HUES6 (cell line): Measurements from ENCODE around the gene NMB.

Experiments used
- H3K27ac ChIP-seq: 2 replicates; pipeline ENCODE4 v1.7.0; 2013; ENCODE audit warnings: low read depth, mild to moderate bottlenecking, low read length, inconsistent platforms
- H3K27me3 ChIP-seq: 2 replicates; pipeline ENCODE4 v1.6.1; 2013; ENCODE audit warnings: low read length; ENCODE audit not compliant: control insufficient read depth, insufficient read depth
- H3K36me3 ChIP-seq: 2 replicates; pipeline ENCODE4 v1.6.1; 2013; ENCODE audit warnings: low read length; ENCODE audit not compliant: control insufficient read depth, insufficient read depth
- H3K4me1 ChIP-seq: 2 replicates; pipeline ENCODE4 v1.6.1; 2013; ENCODE audit warnings: low read length; ENCODE audit not compliant: control insufficient read depth, insufficient read depth
- H3K4me3 ChIP-seq: 2 replicates; pipeline ENCODE4 v1.5.1; 2013; ENCODE audit warnings: low read depth, low read length
- H3K9ac ChIP-seq: one replicate; pipeline ENCODE4 v1.6.1; 2013; ENCODE audit warnings: mild to moderate bottlenecking, low read length
- H3K9me3 ChIP-seq: 2 replicates; pipeline ENCODE4 v1.6.1; 2013; ENCODE audit warnings: low read depth, low read length; ENCODE audit not compliant: control insufficient read depth, insufficient read depth

Gene NMB

GRCh38 chr15:84684092-84684491 lies 26.1 kb upstream of the NMB start:
- peaks cover 77% of the 10 kb centered on the region for H3K36me3 ChIP-seq

GRCh38 chr15:84681831-84682230 lies 23.8 kb upstream of the NMB start:
- Histone ChIP-seq H3K36me3 (peaks cover 76% of the 10 kb centered on the region), H3K27ac (no peak overlapping the region), H3K4me1 (no peaks in the 10 kb centered on the region), H3K4me3 (no peak overlapping the region), H3K27me3 (no peaks in the 10 kb centered on the region), H3K9me3 (no peaks in the 10 kb centered on the region), H3K9ac (no peak overlapping the region)

More at GRCh38 chr15:84684092-84684491, 26.1 kb upstream of the NMB start:
- H3K4me3 ChIP-seq = no peak overlapping the region
- no peak overlapping the region for H3K27ac ChIP-seq
- H3K27me3 ChIP-seq = no peaks in the 10 kb centered on the region
- no peak overlapping the region for H3K9ac ChIP-seq
- no peaks in the 10 kb centered on the region for H3K9me3 ChIP-seq
- no peaks in the 10 kb centered on the region for H3K4me1 ChIP-seq

DNA sequence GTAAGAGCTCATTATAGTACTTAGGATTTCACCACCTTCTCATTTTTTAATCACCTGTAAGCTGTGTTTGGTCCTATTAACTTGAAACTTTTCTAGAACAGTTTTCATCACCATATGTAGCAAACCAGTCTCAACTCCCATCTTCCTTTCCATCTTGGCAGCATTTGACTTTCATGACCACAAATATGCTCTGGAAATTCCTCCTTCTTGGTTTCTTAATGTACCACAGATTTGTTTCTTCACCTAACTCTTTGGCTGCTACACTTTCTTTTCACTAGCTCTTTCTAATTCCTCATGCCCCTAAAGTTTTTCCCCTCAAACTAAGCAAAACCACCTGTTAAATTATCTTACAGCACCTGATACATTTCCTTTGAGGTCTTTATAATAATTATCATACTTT lies 13.2 kb upstream of the NMB start:
- Histone ChIP-seq H3K9ac (no peak overlapping the region), H3K36me3 (peaks cover 79% of the 10 kb centered on the region), H3K27me3 (no peaks in the 10 kb centered on the region), H3K9me3 (no peaks in the 10 kb centered on the region), H3K4me1 (no peaks in the 10 kb centered on the region), H3K27ac (no peak overlapping the region), H3K4me3 (no peak overlapping the region)

DNA sequence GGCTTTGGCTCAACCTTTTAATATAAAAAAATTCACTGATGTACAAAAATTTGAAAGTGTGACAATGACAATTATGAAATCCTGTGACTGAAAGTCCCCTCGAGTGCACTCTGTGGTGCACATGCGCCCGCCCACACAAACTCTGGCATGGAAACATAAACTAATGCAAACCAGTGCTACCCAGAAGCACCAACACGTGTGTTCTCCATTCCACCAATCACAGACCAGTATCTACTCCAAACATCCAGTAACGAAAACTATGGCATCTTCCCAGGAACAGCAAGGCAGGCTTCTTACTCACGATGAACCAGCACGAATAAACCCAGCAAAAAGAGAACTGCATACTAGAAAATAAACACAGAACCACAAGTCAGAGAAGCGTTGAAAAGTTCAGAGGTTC lies 11.7 kb upstream of the NMB start:
- H3K4me3 ChIP-seq = no peak overlapping the region
- peaks cover 81% of the 10 kb centered on the region for H3K36me3 ChIP-seq
- no peaks in the 10 kb centered on the region for H3K27me3 ChIP-seq
- H3K4me1 ChIP-seq = no peaks in the 10 kb centered on the region
- no peak overlapping the region for H3K9ac ChIP-seq
- no peak overlapping the region for H3K27ac ChIP-seq
- no peaks in the 10 kb centered on the region for H3K9me3 ChIP-seq

DNA sequence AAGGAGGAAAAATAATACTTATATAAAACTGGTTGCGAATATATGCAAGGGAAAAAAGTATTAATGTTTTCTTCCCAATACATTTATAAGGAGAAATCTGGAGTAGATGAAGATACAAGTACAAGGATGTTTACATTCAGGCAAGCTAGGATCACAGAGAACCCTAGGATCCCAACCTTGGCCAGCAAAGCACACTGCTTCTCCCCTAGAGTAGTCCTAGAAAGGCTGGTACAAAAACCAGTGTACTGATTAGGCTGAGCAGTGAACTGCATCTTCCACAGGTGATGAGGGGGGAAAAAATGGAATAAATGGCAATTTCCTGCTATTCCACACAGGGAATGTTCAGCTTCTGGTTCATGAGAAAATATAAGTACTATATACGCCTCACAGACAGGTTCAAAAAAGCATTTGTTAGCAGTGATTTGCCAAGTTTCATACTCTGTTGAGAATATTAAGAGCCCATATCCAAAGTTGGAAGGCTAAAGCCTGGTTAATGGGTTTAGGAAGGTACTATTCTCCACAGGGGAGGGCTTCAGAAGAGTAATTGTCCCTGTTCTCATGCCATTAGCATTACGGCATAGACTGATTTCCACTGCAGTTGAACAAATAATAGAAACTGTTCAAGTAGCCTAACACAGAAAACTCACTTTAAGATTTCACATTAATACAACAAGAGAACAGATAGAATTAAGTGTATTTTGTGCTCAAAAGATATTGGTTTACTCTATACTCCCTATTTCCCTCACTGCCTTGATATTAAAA lies 10.4 kb upstream of the NMB start:
- Histone ChIP-seq H3K27ac (no peak overlapping the region), H3K9me3 (no peaks in the 10 kb centered on the region), H3K4me3 (no peak overlapping the region), H3K27me3 (no peaks in the 10 kb centered on the region), H3K9ac (no peak overlapping the region), H3K36me3 (peaks cover 73% of the 10 kb centered on the region), H3K4me1 (no peaks in the 10 kb centered on the region)

DNA sequence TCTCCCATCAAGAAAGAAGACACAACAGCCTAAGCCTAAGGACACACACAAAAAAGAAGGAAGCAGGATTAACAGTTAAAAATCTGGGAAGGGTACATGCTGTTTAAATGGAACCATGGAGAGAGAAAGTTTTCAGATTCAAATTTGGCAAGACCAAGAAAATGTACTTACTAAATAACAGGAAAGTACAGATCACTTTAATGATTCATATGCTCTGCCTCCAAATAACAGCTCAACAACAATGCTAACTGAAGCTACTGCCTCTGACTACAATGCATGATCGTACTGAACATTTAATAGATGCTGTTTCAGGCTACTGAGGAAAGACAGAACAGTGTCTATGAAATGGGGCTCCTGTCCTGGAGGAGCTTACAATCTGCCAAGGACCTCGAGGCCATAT lies 8.4 kb upstream of the NMB start:
- Histone ChIP-seq H3K9me3 (no peaks in the 10 kb centered on the region), H3K4me1 (no peaks in the 10 kb centered on the region), H3K4me3 (no peak overlapping the region), H3K27me3 (no peaks in the 10 kb centered on the region), H3K27ac (no peak overlapping the region), H3K36me3 (peaks cover 64% of the 10 kb centered on the region), H3K9ac (no peak overlapping the region)

- H3K4me3 ChIP-seq = no peak overlapping the region
- H3K27me3 ChIP-seq = peaks cover 14% of the 10 kb centered on the region
- H3K36me3 ChIP-seq = peaks cover 12% of the 10 kb centered on the region
- H3K9me3 ChIP-seq = no peaks in the 10 kb centered on the region
- peaks cover 26% of the 10 kb centered on the region for H3K4me1 ChIP-seq
- H3K9ac ChIP-seq = no peak overlapping the region
- H3K27ac ChIP-seq = no peak overlapping the region
These were observed 3.0 kb upstream of the NMB start for GRCh38 chr15:84661001-84661400.

- H3K4me1 ChIP-seq = peaks cover 26% of the 10 kb centered on the region
- peaks cover 4% of the 10 kb centered on the region; the same call in 1 of the 2 replicates for H3K36me3 ChIP-seq
- no peak overlapping the region for H3K27ac ChIP-seq
- peaks cover 14% of the 10 kb centered on the region for H3K27me3 ChIP-seq
- H3K4me3 ChIP-seq = no peak overlapping the region
- no peaks in the 10 kb centered on the region for H3K9me3 ChIP-seq
- no peak overlapping the region for H3K9ac ChIP-seq
These were observed 2.1 kb upstream of the NMB start for GRCh38 chr15:84659904-84660781.

- Histone ChIP-seq H3K9ac (peak overlapping the region; percentile 3), H3K27ac (no peak overlapping the region), H3K4me3 (peak overlapping the region; percentile 53)
These were observed 901 bp upstream of the NMB start for GRCh38 chr15:84658788-84659411.

GRCh38 chr15:84657748-84658079 lies 285 bp downstream of the NMB start:
- peaks cover 14% of the 10 kb centered on the region for H3K27me3 ChIP-seq
- H3K36me3 ChIP-seq = peaks cover 2% of the 10 kb centered on the region
- H3K4me1 ChIP-seq = peaks cover 26% of the 10 kb centered on the region
- no peak overlapping the region for H3K27ac ChIP-seq
- peak overlapping the region; percentile 66 for H3K9ac ChIP-seq
- H3K9me3 ChIP-seq = no peaks in the 10 kb centered on the region
- peak overlapping the region; percentile 64 for H3K4me3 ChIP-seq

More at GRCh38 chr15:84658788-84659411, 901 bp upstream of the NMB start:
- no peaks in the 10 kb centered on the region for H3K36me3 ChIP-seq
- peaks cover 26% of the 10 kb centered on the region for H3K4me1 ChIP-seq
- H3K27me3 ChIP-seq = peaks cover 14% of the 10 kb centered on the region
- no peaks in the 10 kb centered on the region for H3K9me3 ChIP-seq

- Histone ChIP-seq H3K27me3 (peaks cover 14% of the 10 kb centered on the region), H3K27ac (no peak overlapping the region), H3K36me3 (peaks cover 10% of the 10 kb centered on the region), H3K9me3 (no peaks in the 10 kb centered on the region), H3K4me3 (0 out of 2 replicates have a peak overlapping the region, but pooled peaks have one; percentile 64), H3K4me1 (peaks cover 26% of the 10 kb centered on the region), H3K9ac (peak overlapping the region; percentile 66)
These were observed 1.0 kb downstream of the NMB start for GRCh38 chr15:84656972-84657371.
